GM12874 (cell line): ENCODE data around the gene MT1H.

ENCODE experiments used
- TF ChIP-seq, protein P1 (sequence below): IDR thresholded peaks from 2 replicates; pipeline ENCODE4 v1.5.1; 2011; ENCODE audit warnings: low read depth, mild to moderate bottlenecking, control low read depth, low read length, moderate library complexity; ENCODE audit not compliant: insufficient read depth

Gene MT1H

DNA sequence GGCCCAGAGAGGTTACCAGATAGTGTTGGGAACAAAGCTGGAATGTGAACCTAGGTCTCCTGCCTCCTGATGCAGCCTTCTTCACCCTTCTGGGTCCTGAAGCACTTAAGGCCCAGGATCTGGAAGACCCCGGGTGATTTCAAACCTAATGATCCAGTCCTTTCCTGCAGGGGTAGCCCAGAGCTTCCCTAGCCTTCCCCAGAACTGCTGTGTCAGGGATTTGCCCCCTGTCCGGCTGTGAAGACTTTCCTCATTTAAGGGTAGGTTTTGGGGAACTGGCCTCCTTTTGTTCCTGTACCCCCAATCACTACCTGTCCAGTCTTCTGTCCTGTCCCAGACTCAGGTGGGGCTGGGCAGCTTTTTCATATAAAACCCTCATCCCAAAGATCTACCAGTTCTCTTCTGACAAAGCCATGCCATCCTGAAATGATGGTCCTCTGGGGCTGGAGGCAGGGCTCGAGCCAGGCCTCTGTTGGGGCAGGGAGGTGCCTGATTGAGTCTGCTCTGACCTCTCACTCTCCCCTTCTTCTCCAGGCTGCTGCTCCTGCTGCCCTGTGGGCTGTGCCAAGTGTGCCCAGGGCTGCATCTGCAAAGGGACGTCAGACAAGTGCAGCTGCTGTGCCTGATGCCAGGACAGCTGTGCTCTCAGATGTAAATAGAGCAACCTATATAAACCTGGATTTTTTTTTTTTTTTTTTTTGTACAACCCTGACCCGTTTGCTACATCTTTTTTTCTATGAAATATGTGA lies 14.0 kb downstream of the MT1H start:
- TF ChIP-seq, protein P1, sequence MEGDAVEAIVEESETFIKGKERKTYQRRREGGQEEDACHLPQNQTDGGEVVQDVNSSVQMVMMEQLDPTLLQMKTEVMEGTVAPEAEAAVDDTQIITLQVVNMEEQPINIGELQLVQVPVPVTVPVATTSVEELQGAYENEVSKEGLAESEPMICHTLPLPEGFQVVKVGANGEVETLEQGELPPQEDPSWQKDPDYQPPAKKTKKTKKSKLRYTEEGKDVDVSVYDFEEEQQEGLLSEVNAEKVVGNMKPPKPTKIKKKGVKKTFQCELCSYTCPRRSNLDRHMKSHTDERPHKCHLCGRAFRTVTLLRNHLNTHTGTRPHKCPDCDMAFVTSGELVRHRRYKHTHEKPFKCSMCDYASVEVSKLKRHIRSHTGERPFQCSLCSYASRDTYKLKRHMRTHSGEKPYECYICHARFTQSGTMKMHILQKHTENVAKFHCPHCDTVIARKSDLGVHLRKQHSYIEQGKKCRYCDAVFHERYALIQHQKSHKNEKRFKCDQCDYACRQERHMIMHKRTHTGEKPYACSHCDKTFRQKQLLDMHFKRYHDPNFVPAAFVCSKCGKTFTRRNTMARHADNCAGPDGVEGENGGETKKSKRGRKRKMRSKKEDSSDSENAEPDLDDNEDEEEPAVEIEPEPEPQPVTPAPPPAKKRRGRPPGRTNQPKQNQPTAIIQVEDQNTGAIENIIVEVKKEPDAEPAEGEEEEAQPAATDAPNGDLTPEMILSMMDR = no peak

DNA sequence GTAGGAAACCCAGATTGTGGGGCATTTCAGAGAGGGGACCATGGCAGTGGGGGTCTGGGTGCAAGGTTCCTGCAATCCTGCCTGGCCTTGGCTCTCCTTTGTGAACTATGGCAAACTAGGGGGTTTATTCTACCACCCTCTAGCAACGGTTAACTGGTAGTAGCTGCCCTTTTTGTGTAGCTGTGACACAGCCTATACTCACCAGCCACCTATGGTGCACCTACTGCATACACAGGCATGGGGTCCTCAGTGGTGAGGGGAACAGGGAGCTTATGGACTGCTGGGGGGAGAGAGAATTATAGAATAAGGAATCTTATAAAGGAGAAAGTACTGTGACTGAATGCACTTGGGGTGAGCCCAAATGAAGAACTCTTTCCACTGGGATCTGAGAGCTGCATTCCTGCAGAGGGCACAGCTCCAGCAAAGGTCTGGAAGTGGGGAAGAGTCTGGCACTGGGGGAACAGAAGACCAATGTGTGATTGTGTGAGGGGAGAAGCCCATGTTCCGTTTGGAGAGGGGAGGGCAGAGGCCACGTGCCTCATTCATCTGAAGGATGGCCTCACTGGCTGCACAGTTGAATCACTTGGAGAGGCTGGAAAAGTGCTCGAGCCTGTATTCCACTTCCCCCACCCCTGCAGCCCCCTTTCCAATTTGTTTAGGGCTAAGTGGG lies 14.8 kb downstream of the MT1H start:
- TF ChIP-seq, protein P1 = no peak

DNA sequence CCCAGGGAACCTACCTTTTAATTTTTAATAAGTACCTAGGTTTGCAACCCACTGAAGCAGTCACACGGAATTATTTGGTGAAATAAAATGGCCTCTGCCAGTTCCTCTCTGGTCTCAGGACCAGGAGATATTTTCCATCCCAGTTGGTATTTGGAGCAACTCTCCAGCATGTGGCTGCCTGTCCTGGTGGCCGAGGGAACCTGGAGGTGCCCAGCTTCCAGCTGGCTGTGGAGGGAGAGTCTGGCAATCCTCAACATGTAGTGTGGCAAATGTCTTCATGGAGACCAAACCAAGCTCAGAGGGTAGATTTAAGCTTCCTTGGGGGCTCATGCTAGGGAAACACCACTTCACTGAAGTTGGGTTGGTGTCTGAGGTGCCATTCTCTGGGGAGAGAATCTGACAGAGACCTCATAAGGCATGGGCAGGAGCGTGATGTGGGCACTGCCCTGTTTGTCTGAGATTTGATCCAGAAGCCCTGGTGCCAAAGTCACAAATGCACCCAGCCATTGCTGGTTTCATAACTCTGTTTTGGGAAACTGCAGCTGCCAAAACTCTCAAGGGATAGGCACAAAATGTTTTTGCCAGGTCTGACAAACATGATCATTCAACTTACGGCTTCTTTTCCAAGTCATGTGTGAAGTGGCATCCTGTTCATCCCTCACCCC lies 15.4 kb downstream of the MT1H start:
- TF ChIP-seq, protein P1 = no peak

DNA sequence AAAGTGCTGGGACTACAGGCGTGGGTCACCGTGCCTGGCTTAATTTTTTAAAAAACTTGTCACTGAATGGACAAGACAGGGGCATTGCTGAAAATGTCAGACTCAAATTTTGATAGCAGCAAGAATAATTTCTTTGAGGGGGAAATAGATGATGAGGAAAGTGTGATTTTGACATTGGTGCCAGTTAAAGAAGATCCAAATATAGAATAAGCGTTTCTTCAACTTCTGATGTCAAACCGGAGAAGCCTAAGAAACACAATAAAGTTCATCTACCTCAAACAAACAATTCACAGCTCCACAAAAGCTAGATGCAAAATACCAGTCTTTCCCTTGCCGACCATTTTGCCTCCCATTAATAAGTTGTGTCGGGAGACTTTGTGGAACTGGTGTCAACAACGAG lies 17.1 kb downstream of the MT1H start:
- TF ChIP-seq, protein P1 = no peak

GRCh38 chr16:56688762-56689161 lies 19.1 kb downstream of the MT1H start:
- TF ChIP-seq, protein P1 = no peak

GRCh38 chr16:56689171-56689570 lies 19.6 kb downstream of the MT1H start:
- TF ChIP-seq, protein P1 = no peak

DNA sequence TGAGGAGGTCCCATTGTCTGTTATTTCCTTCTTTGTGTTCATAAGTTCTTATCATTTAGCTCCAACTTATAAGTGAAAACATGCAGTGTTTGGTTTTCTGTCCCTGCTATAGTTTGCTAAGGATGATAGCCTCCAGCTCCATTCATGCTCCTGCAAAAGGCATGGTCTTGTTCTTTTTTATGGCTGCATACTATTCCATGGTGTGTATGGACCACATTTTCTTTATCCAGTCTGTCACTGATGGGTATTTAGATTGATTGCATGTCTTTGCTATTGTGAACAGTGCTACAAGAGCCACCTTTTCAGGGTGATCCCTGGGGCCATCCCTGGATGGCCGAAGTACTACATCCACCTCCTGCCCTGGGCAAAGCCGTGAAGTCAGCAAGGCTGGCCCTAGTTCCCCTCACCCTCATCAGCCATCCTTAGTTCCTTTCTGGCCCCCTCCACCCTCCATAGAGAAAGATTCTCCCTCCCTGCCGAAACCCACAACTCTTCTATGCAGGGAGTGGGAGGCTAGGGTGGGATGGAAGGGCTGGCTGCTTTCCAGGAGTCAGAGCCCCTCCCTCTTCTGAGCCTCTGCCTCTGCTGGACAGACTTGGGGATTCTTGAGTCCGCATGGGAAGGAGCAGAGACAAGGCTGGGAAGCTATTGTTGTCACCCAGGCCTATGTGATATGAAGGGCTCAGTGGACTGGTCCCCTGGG lies 21.0 kb downstream of the MT1H start:
- TF ChIP-seq, protein P1 = no peak
